GM12874 (cell line): ENCODE measurements around the gene BRIP1.

ENCODE experiments used
- TF ChIP-seq, protein P1 (sequence below): IDR thresholded peaks from 2 replicates; pipeline ENCODE4 v1.5.1; 2011; ENCODE audit warnings: low read depth, mild to moderate bottlenecking, control low read depth, low read length, moderate library complexity; ENCODE audit not compliant: insufficient read depth

BRIP1 gene

DNA sequence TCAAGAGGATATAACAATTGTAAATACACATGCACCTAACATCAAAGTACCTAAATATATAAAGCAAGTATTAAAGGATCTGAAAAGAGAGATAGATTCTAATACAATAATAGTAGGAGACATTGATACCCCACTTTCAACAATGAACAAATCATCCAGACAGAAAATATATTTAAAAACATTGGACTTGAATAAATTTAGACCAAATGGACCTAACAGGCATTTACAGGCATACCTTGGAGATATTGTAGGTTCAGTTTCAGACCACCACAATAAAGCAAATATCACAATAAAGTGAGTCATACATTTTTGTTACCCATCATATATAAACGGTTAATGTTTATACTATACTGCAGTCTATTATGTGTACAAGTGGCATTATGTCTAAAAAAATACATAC lies 104.0 kb downstream of the BRIP1 start:
- TF ChIP-seq, protein P1, sequence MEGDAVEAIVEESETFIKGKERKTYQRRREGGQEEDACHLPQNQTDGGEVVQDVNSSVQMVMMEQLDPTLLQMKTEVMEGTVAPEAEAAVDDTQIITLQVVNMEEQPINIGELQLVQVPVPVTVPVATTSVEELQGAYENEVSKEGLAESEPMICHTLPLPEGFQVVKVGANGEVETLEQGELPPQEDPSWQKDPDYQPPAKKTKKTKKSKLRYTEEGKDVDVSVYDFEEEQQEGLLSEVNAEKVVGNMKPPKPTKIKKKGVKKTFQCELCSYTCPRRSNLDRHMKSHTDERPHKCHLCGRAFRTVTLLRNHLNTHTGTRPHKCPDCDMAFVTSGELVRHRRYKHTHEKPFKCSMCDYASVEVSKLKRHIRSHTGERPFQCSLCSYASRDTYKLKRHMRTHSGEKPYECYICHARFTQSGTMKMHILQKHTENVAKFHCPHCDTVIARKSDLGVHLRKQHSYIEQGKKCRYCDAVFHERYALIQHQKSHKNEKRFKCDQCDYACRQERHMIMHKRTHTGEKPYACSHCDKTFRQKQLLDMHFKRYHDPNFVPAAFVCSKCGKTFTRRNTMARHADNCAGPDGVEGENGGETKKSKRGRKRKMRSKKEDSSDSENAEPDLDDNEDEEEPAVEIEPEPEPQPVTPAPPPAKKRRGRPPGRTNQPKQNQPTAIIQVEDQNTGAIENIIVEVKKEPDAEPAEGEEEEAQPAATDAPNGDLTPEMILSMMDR: no peak

DNA sequence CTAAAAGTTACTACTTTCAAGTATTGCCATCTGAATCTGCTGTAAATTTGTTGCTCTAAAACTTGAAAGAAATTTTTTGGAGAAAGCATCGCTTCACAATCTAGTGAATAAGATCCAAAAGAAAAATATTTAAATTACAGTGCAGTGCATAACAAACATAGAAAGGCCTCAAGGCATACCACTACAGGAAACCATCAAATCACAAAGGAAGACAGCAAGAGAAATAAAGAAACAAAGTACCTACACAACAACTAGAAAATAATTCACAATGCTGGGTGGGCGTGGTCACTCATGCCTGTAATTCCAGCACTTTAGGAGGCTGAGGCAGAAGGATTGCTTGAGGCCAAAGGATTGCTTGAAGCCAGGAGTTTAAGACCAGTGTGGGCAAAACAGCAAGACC lies 104.9 kb downstream of the BRIP1 start:
- TF ChIP-seq, protein P1: no peak

DNA sequence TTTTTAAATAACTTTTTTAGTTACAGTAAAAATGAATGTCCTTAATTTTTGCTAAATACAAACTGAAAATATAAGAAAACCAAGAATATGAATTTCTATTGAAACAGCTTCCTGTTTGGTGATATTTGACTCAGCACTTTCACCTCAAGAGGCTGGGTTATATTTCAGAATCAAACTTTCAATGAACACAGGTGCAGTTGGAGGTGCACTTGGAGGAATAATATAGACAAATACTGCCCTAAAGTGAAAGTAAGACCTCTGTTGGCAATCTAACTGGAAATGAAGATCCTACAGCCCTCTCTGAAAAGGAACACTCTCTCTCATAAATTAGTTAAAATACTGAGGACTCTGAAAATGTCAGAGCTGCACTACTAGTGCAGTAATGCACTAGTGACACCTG lies 106.2 kb downstream of the BRIP1 start:
- TF ChIP-seq, protein P1: no peak

DNA sequence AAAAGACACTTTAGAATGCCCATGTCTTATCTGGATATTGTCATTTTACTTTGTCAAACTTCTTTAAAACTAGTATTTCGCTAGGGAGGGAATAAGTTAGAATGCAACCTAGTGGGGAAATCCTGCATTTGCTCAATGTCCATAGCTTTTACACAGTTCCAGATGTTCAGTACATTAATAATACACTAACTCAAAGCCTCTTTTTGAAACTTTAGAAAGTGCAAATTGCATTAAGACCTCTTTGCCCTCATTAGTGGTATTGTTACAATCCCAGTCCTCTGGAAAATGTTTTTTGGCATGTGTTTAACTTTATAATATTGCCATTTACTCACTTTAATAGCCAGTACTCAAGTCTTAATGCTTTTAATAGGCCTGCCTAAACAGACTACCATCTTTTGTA lies 106.8 kb downstream of the BRIP1 start:
- TF ChIP-seq, protein P1: no peak

DNA sequence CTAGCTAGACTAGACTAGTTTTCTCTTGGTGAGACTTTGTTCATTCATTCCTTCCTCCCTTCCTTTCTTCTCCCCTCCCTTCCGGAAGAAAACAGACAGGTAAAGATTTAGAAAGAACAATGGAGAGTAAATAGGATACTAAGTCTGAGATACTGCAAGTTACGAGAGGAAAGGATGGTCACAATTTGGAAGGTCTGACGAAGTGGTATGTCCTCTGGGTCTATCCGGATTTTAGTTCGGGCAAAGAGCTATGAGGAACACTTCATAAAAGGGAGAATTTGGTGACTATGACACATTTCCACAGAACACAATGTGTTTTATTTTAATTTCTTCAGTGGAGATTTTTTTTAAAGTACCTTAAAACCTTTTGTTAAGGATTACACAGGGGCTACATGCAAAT lies 107.7 kb downstream of the BRIP1 start:
- TF ChIP-seq, protein P1: no peak

DNA sequence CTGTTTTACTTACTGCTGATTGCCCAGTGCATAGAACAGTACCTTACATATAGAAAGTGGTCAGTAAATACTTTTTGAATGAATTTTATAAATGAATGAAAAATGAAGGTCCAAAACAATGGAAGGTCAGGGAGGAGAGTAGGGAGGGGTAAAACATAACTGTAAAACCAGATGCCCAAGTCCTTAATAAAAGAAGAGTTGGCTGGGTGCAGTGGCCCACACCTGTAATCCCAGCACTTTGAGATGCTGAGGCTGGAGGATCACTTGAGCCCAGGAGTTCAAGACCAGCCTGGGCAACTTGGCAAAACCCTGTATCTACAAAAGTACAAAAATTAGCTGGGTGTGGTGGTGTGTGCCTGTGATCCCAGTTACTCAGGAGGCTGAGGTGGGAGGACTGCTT lies 108.2 kb downstream of the BRIP1 start:
- TF ChIP-seq, protein P1: no peak

DNA sequence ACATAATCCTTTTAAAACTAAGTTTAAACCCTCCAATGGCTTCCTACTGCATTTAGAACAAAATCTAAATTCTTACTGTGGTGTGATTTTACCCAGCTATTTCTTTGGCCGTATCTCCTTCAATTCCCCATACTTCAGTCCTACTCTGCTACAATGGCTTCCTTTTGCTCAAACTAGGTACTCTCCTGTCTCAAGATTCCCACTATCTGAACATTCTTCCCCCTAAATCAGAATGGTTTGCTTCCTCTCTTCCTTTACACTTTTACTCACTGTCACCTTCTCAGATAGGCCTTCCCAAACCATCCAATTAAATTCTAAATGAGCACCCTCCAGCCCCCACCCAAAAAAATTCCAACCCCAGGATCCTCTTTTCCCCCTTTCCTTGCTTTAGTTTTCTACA lies 109.2 kb downstream of the BRIP1 start:
- TF ChIP-seq, protein P1: no peak

DNA sequence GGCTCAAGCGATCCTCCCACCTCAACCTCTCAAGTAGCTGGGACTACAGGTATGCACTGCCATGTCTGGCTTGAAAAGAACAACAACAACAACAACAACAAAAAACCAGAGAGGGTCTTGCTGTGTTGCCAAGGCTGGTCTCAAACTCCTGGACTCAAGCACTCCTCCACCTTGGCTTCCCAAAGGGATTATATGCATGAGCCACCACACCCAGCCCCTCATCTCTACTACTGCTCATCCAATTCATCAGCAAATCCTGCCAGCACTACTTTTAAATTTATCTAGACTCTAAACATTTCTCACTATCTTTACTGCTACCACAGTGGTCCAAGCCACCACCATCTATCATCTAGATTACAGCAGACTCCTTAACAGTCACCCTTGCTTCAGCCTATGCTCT lies 109.6 kb downstream of the BRIP1 start:
- TF ChIP-seq, protein P1: no peak
